ENCODE data around the gene BID.

Gene BID

GRCh38 chr22:17774206-17774925, at the start of gene BID:
Gene BID (minus strand): TSS chr22:17774469. CDS start chr22:17750116, 24,353 bp downstream.
- DNase-seq: peak; percentile 21

DNA sequence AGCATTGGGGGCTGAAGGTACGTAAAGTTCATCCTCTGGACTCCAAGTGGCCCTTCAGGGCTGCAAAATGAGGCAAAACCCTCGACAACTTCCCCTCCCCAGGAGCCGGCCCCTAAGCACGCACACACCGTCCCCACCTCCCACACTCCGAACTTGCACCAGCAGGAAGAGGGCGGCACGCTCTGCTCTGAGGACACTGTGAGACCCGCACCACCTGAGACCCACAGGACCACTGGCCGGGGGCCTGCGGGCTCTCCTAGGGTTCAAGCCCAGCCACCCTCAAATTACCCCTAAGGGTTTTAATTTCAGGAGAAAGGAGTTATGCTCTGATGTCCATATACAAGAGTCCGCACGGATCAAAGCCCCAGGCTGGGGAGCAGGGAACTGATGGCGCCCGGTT, 49.7 kb upstream of the BID start:
- DNase-seq: no peak

- DNase-seq: no peak
Measured at GRCh38 chr22:17823226-17823625, 49.0 kb upstream of the BID start.

GRCh38 chr22:17822087-17822486, 47.8 kb upstream of the BID start:
- no peak for DNase-seq

DNA sequence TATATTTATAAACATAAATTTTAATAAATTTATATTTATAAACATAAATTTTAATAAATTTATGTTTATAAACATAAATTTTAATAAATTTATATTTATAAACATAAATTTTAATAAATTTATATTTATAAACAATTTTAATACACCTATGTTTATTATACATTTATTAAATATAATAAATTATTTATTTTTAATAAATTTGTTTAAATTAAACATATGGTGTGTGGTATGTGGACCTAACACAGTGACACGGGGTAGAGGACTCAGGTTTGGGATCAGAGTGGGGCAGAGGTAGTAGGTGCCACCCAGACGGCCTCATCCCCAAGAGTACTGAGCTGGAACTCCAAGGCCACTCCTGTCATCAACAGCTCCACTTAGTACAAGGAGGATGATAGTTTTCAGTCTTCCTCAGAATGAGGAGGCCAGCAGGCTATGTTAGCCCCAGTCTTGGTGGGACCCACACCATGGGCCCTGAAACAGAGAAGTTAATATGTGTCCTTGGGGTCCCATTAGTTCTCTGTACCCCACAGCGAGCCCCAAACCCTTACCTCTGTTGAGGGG, 46.7 kb upstream of the BID start:
- no peak for DNase-seq

GRCh38 chr22:17818649-17819048, 44.4 kb upstream of the BID start:
- no peak for DNase-seq

- DNase-seq: no peak
Measured at GRCh38 chr22:17818180-17818579, 43.9 kb upstream of the BID start.

DNA sequence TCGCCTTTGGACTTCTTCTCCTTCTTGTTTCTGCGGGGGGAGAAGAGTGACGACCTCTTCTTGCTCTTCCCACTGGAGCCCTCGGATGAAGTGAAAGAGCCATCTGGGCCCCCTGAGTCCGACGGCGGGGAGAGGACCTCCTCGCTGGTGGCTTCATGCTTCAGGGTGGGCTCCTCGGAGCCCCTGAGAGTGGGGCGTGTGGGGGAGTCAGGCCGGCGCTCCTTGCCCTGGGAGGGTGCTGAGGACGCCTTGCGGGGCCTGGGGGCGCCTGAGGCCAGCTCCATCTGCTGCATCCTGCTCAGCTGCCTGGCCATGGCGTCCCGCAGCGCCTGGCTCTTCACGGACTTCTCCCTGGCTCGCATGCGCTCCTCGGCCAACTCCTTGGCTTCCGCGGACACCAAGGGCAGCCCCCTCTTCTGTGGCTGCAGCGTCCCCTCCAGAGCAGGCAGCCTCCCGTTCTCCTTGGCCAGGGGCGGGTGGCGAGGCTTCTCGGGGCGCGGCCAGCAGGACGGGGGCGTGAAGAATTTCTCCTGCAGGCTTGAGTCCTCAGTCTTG, 43.3 kb upstream of the BID start:
- DNase-seq: no peak

DNA sequence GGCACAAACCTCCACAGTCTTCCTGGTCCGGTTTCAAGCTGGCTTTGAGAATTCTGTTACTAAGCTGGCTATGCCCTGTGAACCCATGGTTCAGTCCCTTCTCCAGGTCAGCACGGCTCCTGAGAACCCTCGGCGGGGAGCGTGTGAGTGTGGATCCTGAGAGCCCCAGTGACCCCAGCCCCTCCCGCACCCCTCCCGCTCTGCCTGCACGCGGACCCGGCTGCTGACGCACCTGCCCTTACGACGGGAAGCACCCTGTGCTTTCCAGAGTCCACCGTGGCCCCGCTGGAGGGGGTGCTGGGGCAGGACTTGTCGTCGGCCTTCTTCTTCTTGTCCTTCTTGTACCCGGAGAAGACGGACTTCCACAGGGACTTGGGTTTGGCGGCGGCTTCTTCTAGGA, 42.8 kb upstream of the BID start:
- DNase-seq: no peak

GRCh38 chr22:17816649-17817048, 42.4 kb upstream of the BID start:
- DNase-seq: no peak

DNA sequence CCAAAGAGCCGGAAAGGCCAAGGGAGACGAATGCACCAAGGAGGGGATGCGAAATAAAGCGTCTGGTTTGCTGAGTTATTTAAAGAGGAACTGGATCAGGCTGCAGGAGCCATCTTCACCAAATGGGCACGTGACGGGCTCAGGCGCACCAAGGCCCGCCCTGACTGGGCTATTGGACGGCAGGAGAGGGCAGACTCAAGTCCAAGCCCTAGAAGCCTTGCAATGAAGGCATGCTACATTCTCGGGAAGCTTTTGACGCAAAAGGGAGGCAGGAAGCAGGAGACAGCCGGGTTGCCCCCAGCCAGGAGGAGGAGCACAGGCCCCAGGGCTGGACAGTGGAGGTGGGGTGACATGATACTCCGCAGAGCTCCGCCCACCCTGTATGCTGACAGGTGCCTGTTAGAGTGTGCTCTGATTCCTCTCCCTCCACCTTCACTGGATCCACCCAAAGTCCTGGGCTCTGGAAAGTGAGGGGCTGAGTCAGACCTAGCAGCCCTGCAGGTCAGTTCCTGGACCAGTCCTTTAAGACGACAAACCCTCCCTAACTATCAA, 41.5 kb upstream of the BID start:
- no peak for DNase-seq

- no peak for DNase-seq
Measured at GRCh38 chr22:17814830-17815229, 40.6 kb upstream of the BID start.

GRCh38 chr22:17814084-17814483, 39.8 kb upstream of the BID start:
- no peak for DNase-seq

GRCh38 chr22:17811119-17811518, 36.9 kb upstream of the BID start:
- no peak for DNase-seq

- no peak for DNase-seq
Measured at GRCh38 chr22:17810570-17811116, 36.4 kb upstream of the BID start.

DNA sequence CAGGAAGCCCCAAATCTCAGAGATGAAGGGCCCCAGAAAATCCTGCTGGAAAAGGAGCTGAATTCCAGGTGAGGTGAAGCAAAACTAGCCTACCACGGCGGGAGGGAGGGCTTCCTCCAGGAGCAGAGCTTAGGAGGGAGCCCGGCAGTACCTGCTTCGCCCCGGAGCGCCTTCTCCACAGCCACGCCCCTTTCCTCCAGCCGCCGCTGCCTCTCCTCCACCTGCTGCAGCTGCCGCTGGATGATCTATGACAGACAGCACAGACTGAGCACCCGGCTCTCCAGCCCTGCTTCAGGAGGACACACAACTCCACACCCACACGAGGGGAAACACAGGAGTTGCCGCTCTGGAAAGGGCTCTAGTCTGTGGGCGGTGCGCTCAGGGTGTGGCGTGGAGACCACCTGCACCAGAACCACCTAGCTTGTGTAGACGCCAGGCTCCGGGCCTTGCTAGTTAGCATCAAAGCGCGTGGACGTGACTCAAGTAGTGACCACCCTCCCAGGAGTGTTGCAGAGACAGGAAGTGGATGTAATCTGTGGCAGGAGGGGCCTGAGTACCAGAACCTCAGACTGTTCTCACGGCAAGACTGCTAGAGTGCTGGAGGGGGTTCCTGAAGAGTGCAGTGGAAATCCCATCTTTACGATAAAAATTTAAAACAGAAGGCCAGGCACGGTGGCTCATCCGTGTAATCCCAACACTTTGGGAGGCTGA, 34.6 kb upstream of the BID start:
- DNase-seq: no peak

DNA sequence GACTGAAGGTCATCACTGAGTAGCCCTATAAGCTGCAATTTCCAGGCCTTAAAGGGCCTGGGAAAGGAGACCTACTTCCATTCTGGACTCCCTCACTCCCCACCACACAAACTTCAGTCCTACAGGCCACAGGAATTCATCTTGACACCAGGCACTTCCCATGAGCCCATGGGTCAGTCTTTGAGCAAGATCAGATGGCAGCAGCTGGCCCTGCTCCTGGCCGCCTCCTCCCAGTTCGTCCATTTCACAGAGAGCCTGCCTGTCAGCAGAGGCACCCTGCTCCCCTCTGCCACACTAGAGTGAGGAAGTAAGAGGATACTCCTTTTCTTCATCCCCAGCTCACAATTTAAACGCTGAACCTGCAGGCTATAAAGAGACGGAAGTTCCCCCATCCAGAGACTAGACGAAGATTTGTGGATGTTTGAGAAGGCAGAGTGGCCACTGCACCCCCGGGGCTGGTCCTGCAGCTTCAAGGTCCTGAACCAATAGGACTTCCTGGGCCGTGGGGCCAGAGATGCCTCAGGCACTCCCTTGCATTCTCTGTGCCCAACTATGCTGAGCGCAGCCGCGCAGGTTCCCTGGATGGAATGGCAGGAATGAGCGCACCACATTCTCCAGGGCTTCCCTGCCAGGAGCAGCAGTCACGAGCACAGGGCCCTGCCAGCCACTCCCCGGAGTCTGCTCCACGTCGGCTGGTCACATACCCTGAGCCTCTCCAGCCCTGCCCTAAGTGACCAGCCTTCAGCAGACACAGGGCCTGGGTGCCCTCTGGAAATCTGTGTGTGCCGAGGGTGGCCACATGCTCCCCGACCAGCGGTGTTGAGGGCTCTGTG, 33.5 kb upstream of the BID start:
- no peak for DNase-seq

GRCh38 chr22:17807086-17807485, 32.8 kb upstream of the BID start:
- no peak for DNase-seq

DNA sequence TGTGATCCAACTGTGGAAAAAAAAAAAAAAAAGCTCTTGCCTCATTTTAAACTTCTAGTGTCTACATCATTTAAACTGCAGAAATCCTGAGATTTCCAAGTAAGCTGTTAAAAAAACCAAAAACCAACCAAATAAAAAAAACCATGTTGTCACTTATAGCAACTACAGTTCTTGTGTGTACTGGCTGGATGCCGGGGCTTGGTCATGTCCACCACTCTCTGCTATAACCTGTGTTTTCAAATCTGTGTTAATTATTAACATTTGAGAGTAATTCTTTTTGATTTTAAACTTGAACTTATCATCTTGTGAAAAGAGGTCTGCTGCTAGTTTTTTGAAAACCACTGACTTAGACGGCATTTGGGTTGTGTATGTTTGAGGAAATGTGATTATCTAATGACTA, 32.2 kb upstream of the BID start:
- no peak for DNase-seq

GRCh38 chr22:17804331-17805080, 30.2 kb upstream of the BID start:
- no peak for DNase-seq

DNA sequence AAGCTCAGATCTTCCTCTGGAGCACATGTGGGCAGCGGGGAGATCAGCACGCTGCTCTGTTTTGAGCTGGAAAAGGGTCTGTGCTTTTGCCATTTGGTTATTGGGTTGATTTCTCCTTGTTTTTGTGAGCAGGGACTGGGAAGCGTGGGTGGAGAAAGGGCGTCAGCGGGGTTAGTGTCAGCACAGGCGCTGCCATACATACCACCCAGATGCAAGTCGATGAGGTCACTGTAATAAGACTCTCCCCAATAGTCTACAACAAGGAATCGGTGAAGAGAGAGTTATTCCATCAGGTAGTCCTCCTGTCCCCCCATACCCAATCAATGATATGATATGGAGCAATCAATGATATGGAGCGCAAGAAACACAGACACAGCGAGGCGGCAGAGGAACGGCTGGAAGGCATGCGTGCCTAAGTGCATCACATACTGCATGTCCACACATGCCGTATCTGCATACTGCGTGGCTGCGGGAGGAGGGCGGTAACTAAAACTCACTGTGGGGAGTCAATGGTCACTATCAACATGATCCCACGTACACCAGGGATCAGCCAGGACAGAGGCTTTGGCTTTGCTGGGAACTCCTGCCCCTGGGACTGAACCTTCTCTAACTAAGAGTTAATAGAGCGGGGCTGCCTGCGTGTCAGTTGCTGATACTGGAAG, 29.5 kb upstream of the BID start:
- no peak for DNase-seq

Measured in stimulated activated naive CD4-positive, alpha-beta T cell treated with Interleukin-2 at 50 U/mL for 16 hours (primary cell).